ENCODE measurements around the gene DBN1. TPM values are rescaled to one million over a fixed set of nuclear protein-coding genes. Genes with fewer than 3 reads are reported as not detected.

The DBN1 gene
- total RNA-seq, 4 donors from 2014 or later, result 89.8 to 139 (median 111) TPM

DNA sequence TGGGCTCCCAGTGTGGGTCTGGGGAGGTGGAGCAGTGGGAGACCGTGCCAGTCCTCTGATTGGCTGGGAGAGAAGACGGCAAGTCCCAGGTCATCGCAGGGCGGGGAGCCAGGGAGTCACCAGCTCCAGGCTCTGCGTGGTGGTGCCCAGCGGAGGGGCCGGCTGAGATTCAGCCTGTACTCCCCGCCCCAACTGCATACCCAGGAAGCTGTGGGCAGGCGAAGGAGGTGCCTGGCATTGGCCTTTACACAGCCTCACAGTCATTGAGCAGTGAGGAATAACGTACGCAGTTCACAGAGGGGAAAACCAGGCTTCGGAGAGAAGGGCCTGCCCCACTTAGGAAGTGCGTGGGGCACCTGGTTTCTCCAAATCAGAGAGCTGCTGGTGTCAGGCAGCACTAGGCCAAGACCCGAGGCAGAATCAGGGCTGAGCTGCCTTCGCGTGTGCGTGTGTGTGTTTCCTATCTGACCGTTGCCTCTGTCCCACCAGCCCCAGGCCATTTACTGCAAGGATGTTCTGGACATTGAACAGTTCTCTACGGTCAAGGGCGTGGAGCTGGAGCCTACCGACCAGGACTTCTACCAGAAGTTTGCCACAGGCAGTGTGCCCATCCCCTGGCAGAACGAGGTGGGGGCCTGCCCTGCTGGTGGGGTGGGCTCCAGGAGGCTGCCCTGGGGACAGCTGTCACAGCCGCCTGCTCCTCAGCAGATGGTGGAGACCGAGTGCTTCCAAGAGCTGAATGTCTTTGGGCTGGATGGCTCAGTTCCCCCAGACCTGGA, 33.0 kb downstream of the DBN1 start:
- H3K36me3 ChIP-seq, result peaks cover 0 to 72% (median 9%) of the 10 kb centered on the region in 3 donors
- H3K4me1 ChIP-seq, result peaks cover 0 to 1% (median 0%) of the 10 kb centered on the region in 4 donors
- TF ChIP-seq POLR2A (IDR thresholded peaks at IDR 0.05) (no peak), EP300 (IDR thresholded peaks at IDR 0.05) (peak in 1 of 2 donors; percentile 67)
- H3K9me3 ChIP-seq, result no peaks in the 10 kb centered on the region
- DNase-seq (ENCODE audit: low spot score in 2 of 2), result no peak
- 72 to 86% methylated on average over 19 to 21 of the region's 24 CpGs for WGBS, 2 donors
- H3K4me3 ChIP-seq, result no peak overlapping the region
- peak overlapping the region in 3 of 4 donors; percentile 34 to 83 (median 73) for H3K27ac ChIP-seq
- no peaks in the 10 kb centered on the region for H3K27me3 ChIP-seq

DNA sequence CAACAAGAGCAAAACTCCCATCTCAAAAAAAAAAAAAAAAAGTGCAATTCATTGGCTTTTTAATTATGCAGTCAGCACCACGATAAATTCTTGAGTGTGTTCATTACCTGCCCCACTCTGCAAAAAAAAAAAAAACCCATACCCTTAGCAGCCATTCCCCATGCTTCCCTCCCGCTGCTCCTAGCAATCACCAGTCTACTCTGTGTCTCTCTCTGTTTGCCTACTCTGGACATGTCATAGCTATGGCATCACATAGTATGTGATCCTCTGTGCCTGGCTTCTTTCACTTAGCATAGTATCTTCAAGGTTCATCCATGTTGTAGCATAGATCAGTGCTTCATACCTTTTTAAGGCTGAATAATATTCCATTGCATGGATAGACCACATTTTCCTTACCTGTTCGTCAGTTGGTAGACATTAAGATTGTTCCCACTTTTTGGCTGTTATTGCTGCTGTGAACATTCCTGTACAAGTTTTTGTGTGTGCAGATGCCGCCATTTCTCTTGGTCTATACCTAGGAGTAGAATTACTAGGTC, 33.8 kb downstream of the DBN1 start:
- H3K27me3 ChIP-seq, result no peaks in the 10 kb centered on the region
- H3K4me1 ChIP-seq, result no peaks in the 10 kb centered on the region
- 95 to 99% methylated on average over 4 of the region's 4 CpGs for WGBS, 2 donors
- H3K36me3 ChIP-seq, result peaks cover 0 to 80% (median 16%) of the 10 kb centered on the region in 3 donors
- DNase-seq (ENCODE audit: low spot score in 2 of 2), result no peak
- no peak overlapping the region for H3K4me3 ChIP-seq
- peak overlapping the region in 1 of 4 donors; percentile 60 for H3K27ac ChIP-seq
- H3K9me3 ChIP-seq, result no peaks in the 10 kb centered on the region
- TF ChIP-seq, protein P1, sequence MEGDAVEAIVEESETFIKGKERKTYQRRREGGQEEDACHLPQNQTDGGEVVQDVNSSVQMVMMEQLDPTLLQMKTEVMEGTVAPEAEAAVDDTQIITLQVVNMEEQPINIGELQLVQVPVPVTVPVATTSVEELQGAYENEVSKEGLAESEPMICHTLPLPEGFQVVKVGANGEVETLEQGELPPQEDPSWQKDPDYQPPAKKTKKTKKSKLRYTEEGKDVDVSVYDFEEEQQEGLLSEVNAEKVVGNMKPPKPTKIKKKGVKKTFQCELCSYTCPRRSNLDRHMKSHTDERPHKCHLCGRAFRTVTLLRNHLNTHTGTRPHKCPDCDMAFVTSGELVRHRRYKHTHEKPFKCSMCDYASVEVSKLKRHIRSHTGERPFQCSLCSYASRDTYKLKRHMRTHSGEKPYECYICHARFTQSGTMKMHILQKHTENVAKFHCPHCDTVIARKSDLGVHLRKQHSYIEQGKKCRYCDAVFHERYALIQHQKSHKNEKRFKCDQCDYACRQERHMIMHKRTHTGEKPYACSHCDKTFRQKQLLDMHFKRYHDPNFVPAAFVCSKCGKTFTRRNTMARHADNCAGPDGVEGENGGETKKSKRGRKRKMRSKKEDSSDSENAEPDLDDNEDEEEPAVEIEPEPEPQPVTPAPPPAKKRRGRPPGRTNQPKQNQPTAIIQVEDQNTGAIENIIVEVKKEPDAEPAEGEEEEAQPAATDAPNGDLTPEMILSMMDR (IDR thresholded peaks at IDR 0.05), result no peak
- no peak for TF ChIP-seq POLR2A (IDR thresholded peaks at IDR 0.05)
- no peak for TF ChIP-seq EP300 (IDR thresholded peaks at IDR 0.05)

- Histone ChIP-seq H3K4me1 (no peaks in the 10 kb centered on the region), H3K4me3 (no peak overlapping the region), H3K36me3 (peaks cover 0 to 91% (median 25%) of the 10 kb centered on the region in 3 donors), H3K9me3 (no peaks in the 10 kb centered on the region), H3K27ac (no peak overlapping the region), H3K27me3 (no peaks in the 10 kb centered on the region)
- no peak for DNase-seq (ENCODE audit: low spot score in 2 of 2)
- 92 to 93% methylated on average over 10 of the region's 10 CpGs for WGBS, 2 donors
- TF ChIP-seq POLR2A (IDR thresholded peaks at IDR 0.05) (no peak), EP300 (IDR thresholded peaks at IDR 0.05) (no peak)
- TF ChIP-seq, protein P1 (IDR thresholded peaks at IDR 0.05), result no peak
These were observed 35.0 kb downstream of the DBN1 start for GRCh38 chr5:177438468-177438867.

DNA sequence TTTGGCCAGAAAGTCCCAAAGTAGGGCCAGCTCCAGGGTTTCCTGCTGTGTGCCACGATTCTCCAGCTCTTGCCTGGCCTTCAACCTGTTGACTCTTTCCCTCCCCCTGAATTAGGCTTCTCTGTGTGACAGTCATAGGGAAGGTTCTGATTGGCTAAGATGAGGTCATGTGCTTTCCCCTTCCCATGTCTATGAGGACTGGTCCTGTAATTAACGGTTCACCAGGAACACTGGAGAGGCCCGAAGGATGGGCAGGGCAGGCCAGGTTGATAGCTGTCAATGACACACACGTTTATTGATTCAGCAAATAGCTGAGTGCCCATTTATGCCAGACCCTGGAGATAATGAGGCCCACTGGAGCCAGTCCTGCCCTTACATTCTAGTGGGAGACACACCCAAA, 35.8 kb downstream of the DBN1 start:
- no peaks in the 10 kb centered on the region for H3K9me3 ChIP-seq
- no peaks in the 10 kb centered on the region for H3K27me3 ChIP-seq
- H3K4me3 ChIP-seq, result no peak overlapping the region
- no peak for TF ChIP-seq EP300 (IDR thresholded peaks at IDR 0.05)
- TF ChIP-seq, protein P1 (IDR thresholded peaks at IDR 0.05), result no peak
- TF ChIP-seq POLR2A (IDR thresholded peaks at IDR 0.05), result no peak
- H3K27ac ChIP-seq, result no peak overlapping the region
- H3K36me3 ChIP-seq, result peaks cover 0 to 97% (median 34%) of the 10 kb centered on the region in 3 donors
- DNase-seq (ENCODE audit: low spot score in 2 of 2), result no peak
- peaks cover 0 to 6% (median 0%) of the 10 kb centered on the region in 4 donors for H3K4me1 ChIP-seq
- 64 to 78% methylated on average over 4 of the region's 4 CpGs for WGBS, 2 donors

- no peak overlapping the region for H3K4me3 ChIP-seq
- H3K9me3 ChIP-seq, result no peaks in the 10 kb centered on the region
- TF ChIP-seq POLR2A (IDR thresholded peaks at IDR 0.05) (no peak), EP300 (IDR thresholded peaks at IDR 0.05) (no peak)
- TF ChIP-seq, protein P1 (IDR thresholded peaks at IDR 0.05), result no peak
- DNase-seq (ENCODE audit: low spot score in 2 of 2), result no peak
- no peak overlapping the region for H3K27ac ChIP-seq
- peaks cover 0 to 16% (median 10%) of the 10 kb centered on the region in 4 donors for H3K4me1 ChIP-seq
- H3K27me3 ChIP-seq, result no peaks in the 10 kb centered on the region
- H3K36me3 ChIP-seq, result peaks cover 0 to 97% (median 40%) of the 10 kb centered on the region in 3 donors
- WGBS, 2 donors, result 90 to 91% methylated on average over 28 to 37 of the region's 37 CpGs
These were observed 37.4 kb downstream of the DBN1 start for GRCh38 chr5:177435847-177436536.

Data from tibial nerve (tissue), 4 donors.